ENCODE results near the gene TNS4.

GRCh38 chr17:40495140-40495539, 6.3 kb downstream of the TNS4 start:
- TF ChIP-seq CTCF (IDR thresholded peaks at IDR 0.05): no peak
- TF ChIP-seq POLR2A (IDR thresholded peaks at IDR 0.05): no peak

Data from lower leg skin (tissue), 3 donors.